GM23338 (cell line): ENCODE data around the gene OR2S2. TPM values are rescaled to one million over a fixed set of nuclear protein-coding genes. Genes with fewer than 3 reads are reported as not detected.

ENCODE experiments used
- ATAC-seq: fragments of 200-7000 bp; cut with Tn5 transposase; 3 replicates; pipeline ENCODE4 v1.9.1; 2020
- DNase-seq: peaks from one replicate; pipeline ENCODE4 v3.0.0-alpha.2; 2015; ENCODE audit warnings: low spot score
- H2AFZ ChIP-seq: fragments of 200-600 bp; sonication (generic); 2 replicates; pipeline ENCODE4 v1.8.0; 2016; ENCODE audit warnings: antibody characterized with exemption, mild to moderate bottlenecking, moderate library complexity
- H3F3A ChIP-seq: fragments of 200-600 bp; sonication (generic); replicated peaks from 2 replicates; pipeline ENCODE4 v1.8.0; 2017; ENCODE audit warnings: antibody characterized with exemption, mixed run types, low read depth
- H3K27ac ChIP-seq: fragments of 200-600 bp; sonication (generic); 2 replicates; pipeline ENCODE4 v1.6.1; 2016; ENCODE audit warnings: low read depth
- H3K27me3 ChIP-seq: fragments of 200-600 bp; sonication (generic); 2 replicates; pipeline ENCODE4 v1.8.0; 2016; ENCODE audit warnings: mild to moderate bottlenecking, mixed run types, moderate library complexity; ENCODE audit not compliant: insufficient read depth
- H3K36me3 ChIP-seq: fragments of 200-600 bp; sonication (generic); 2 replicates; pipeline ENCODE4 v1.8.0; 2016; ENCODE audit warnings: mild to moderate bottlenecking; ENCODE audit not compliant: insufficient read depth
- H3K4me1 ChIP-seq: fragments of 200-600 bp; sonication (generic); 2 replicates; pipeline ENCODE4 v1.8.0; 2016; ENCODE audit warnings: mild to moderate bottlenecking, moderate library complexity; ENCODE audit not compliant: insufficient read depth
- H3K4me2 ChIP-seq: fragments of 200-600 bp; sonication (generic); 2 replicates; pipeline ENCODE4 v1.7.1; 2017; ENCODE audit warnings: mixed run types
- H3K4me3 ChIP-seq: fragments of 200-600 bp; sonication (generic); 2 replicates; pipeline ENCODE4 v1.6.1; 2016; ENCODE audit warnings: mixed run types
- H3K79me2 ChIP-seq: fragments of 200-600 bp; sonication (generic); replicated peaks from 2 replicates; pipeline ENCODE4 v1.8.0; 2017; ENCODE audit warnings: mild to moderate bottlenecking; ENCODE audit not compliant: insufficient read depth
- H3K9me2 ChIP-seq: fragments of 200-600 bp; sonication (generic); 2 replicates; pipeline ENCODE4 v1.8.0; 2017; ENCODE audit not compliant: insufficient read depth
- H4K20me1 ChIP-seq: fragments of 200-600 bp; sonication (generic); replicated peaks from 2 replicates; pipeline ENCODE4 v1.8.0; 2017; ENCODE audit warnings: mild to moderate bottlenecking; ENCODE audit not compliant: insufficient read depth
- H3K27ac Mint-ChIP-seq: 2 replicates; pipeline ENCODE4 v1.8.0; 2020; ENCODE audit warnings: inconsistent platforms, mild to moderate bottlenecking, moderate library complexity, mixed read lengths
- H3K27me3 Mint-ChIP-seq: 3 replicates; pipeline ENCODE4 v1.8.0; 2022; ENCODE audit warnings: low read depth, mild to moderate bottlenecking, moderate library complexity, mixed read lengths, inconsistent platforms; ENCODE audit not compliant: insufficient read depth, poor library complexity
- H3K36me3 Mint-ChIP-seq: 3 replicates; pipeline ENCODE4 v1.8.0; 2021; ENCODE audit warnings: low read depth, mild to moderate bottlenecking, inconsistent platforms, moderate library complexity, mixed read lengths
- H3K4me1 Mint-ChIP-seq: 3 replicates; pipeline ENCODE4 v1.8.0; 2020; ENCODE audit warnings: mild to moderate bottlenecking, inconsistent platforms, mixed read lengths
- H3K4me3 Mint-ChIP-seq: 3 replicates; pipeline ENCODE4 v1.8.0; 2021; ENCODE audit warnings: moderate library complexity, mild to moderate bottlenecking, inconsistent platforms, mixed read lengths
- H3K9me3 Mint-ChIP-seq: 3 replicates; pipeline ENCODE4 v1.8.0; 2020; ENCODE audit warnings: moderate library complexity, mild to moderate bottlenecking, inconsistent platforms, mixed read lengths
- CREB1 ChIP-seq: fragments of 250-450 bp; sonication (Bioruptor Pico); IDR thresholded peaks from 2 replicates; pipeline ENCODE4 v1.5.0; 2020; ENCODE audit warnings: low read depth, mild to moderate bottlenecking, moderate library complexity
- CTCF ChIP-seq, 2 experiments: fragments of 200-600 bp in 1 of 2; sonication (generic) in 1 of 2; conservative IDR thresholded peaks; 2 replicates each; pipeline versions ENCODE4 v1.5.1 to v1.6.1; 2016 to 2017; ENCODE audit warnings: antibody characterized with exemption in 2 of 2, low read depth in 2 of 2, mild to moderate bottlenecking in 2 of 2, moderate library complexity in 1 of 2
- ETS1 ChIP-seq: IDR thresholded peaks from 2 replicates; pipeline ENCODE4 v1.6.1; 2016; ENCODE audit warnings: antibody characterized with exemption
- EZH2 ChIP-seq: fragments of 200-600 bp; sonication (generic); IDR thresholded peaks from one replicate; pipeline ENCODE4 v1.8.0; 2017; ENCODE audit warnings: antibody characterized with exemption, mild to moderate bottlenecking, low read depth; ENCODE audit not compliant: unreplicated experiment
- EZH2phosphoT487 ChIP-seq: fragments of 200-600 bp; sonication (generic); IDR thresholded peaks from one replicate; pipeline ENCODE4 v1.8.1; 2018; ENCODE audit warnings: antibody characterized with exemption; ENCODE audit not compliant: unreplicated experiment
- JUNB ChIP-seq: IDR thresholded peaks from one replicate; pipeline ENCODE4 v1.6.1; 2016; ENCODE audit warnings: antibody characterized with exemption; ENCODE audit not compliant: unreplicated experiment
- NANOG ChIP-seq: IDR thresholded peaks from 2 replicates; pipeline ENCODE4 v1.6.1; 2016; ENCODE audit warnings: antibody characterized with exemption, borderline replicate concordance
- REST ChIP-seq: IDR thresholded peaks from one replicate; pipeline ENCODE4 v1.6.1; 2018; ENCODE audit warnings: antibody characterized with exemption; ENCODE audit not compliant: unreplicated experiment
- STAT1 ChIP-seq: IDR thresholded peaks from one replicate; pipeline ENCODE4 v1.6.1; 2016; ENCODE audit warnings: antibody characterized with exemption; ENCODE audit not compliant: unreplicated experiment
- ZNF114 ChIP-seq: fragments of 250-450 bp; sonication (Bioruptor Pico); IDR thresholded peaks from 2 replicates; pipeline ENCODE4 v1.5.0; 2020; ENCODE audit warnings: mild to moderate bottlenecking, moderate library complexity
- ZNF331 ChIP-seq: fragments of 250-450 bp; sonication (Bioruptor Pico); IDR thresholded peaks from 2 replicates; pipeline ENCODE4 v1.5.0; 2020; ENCODE audit warnings: low read depth, mild to moderate bottlenecking, moderate library complexity
- ZNF462 ChIP-seq: fragments of 250-450 bp; sonication (Bioruptor Pico); IDR thresholded peaks from 2 replicates; pipeline ENCODE4 v1.5.0; 2020; ENCODE audit warnings: mild to moderate bottlenecking, moderate library complexity
- polyA plus RNA-seq: library from polyadenylated mRNA; unstranded; fragments of >200 nt; fragmentation: Nextera tagmentation; extraction: Ambion mirVana; gene quantifications from 2 replicates; pipeline ENCODE4 v1.2.1, GENCODE V29; 2016
- total RNA-seq: library from RNA; depleted of rRNA; stranded (reverse); fragments of >200 nt; shearing (Covaris generic); gene quantifications from 2 replicates; pipeline ENCODE4 v1.2.3, GENCODE V29; 2014

Gene OR2S2
- total and polyA plus RNA-seq, 2 experiments from 2014 or later = not detected

- no peaks in the 10 kb centered on the region for H4K20me1 ChIP-seq
- H2AFZ ChIP-seq = no peak overlapping the region
- TF ChIP-seq ZNF462 (CRISPR knock-in tag) (no peak), STAT1 (no peak), ZNF114 (CRISPR knock-in tag) (no peak), ETS1 (no peak), NANOG (no peak), EZH2phosphoT487 (no peak), ZNF331 (CRISPR knock-in tag) (no peak), CREB1 (no peak), JUNB (no peak), CTCF (conservative IDR thresholded peaks at IDR 0.05; ENCODE audit: low read depth in 2 of 2) (no peak), REST (no peak), EZH2 (no peak)
- H3K4me2 ChIP-seq = no peak overlapping the region
- Mint-ChIP-seq H3K9me3 (peaks cover 6% of the 10 kb centered on the region; the same call in 2 of the 3 replicates), H3K27ac (no peak overlapping the region), H3K27me3 (peaks cover 16% of the 10 kb centered on the region), H3K4me1 (peaks cover 7% of the 10 kb centered on the region; the same call in 2 of the 3 replicates), H3K36me3 (no peaks in the 10 kb centered on the region; the same call in 2 of the 3 replicates), H3K4me3 (no peak overlapping the region)
- ATAC-seq (peak; percentile 49), DNase-seq (peak; percentile 56)
- H3F3A ChIP-seq = no peaks in the 10 kb centered on the region
- peaks cover 6% of the 10 kb centered on the region for H3K9me2 ChIP-seq
- H3K4me3 ChIP-seq = no peak overlapping the region
- no peaks in the 10 kb centered on the region for H3K4me1 ChIP-seq
- H3K36me3 ChIP-seq = no peaks in the 10 kb centered on the region
- no peaks in the 10 kb centered on the region for H3K79me2 ChIP-seq
- H3K27ac ChIP-seq = no peak overlapping the region
- H3K27me3 ChIP-seq = peaks cover 13% of the 10 kb centered on the region
Measured at GRCh38 chr9:35948901-35949318, 9.0 kb downstream of the OR2S2 start.
